Activated CD4-positive, CD25-positive, alpha-beta regulatory T cell treated with anti-CD3 and anti-CD28 coated beads, Interleukin-2, amount 50 U/mL, for 16 hours (primary cell): ENCODE measurements around the gene PNP.
"Not testable (repeated sequence)": the region's sequence is repeated elsewhere in the genome, so short reads cannot be mapped to it uniquely, and the experiment has no call there.

ENCODE experiments used
- DNase-seq: peaks from one replicate; pipeline ENCODE4 v3.0.0-alpha.2; 2020; ENCODE audit warnings: low read depth, low spot score

The PNP gene

DNA sequence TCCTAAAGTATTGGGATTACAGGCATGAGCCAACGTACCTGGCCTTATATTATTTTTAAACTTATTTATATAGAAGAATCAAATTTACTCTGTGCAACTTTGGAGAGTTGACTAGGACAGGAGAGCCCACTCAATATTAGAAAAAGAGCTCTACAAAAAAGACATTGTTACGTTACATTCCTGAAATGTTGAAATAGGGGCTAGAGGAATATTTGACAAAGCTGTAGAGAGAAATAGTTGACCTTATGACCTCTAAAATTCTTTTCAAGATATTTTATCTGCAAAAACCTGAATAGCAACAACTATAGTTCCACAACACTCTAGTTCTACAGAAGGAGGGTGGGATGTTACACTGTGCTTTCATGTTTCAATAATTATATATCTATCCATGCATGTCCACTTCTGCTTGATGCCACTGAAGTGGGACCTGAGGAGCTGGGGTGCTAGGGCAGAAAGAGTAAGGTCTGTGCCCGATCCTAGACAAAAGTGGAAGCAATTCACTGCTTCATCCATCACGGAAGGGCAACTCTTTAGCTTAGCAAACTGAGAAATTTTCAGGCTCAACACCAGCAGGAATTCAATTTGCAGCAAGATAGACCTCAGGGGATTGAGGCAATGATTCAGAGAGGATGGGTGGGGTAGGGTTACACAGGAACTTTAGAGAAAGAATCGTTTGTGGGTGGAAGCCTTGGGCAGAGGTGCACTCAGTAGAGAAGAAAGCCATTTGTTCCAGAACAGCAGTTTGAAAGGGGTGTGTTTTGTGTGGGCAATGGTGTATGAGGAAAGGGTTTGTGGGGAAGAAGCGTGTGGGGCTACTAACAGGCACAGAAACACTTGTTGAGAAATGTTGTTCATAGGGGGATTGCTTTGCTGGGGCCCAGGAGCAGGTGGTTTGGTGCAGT lies 20.1 kb downstream of the PNP start:
- DNase-seq: no peak

GRCh38 chr14:20490563-20490962 lies 21.4 kb downstream of the PNP start:
- no peak for DNase-seq

GRCh38 chr14:20492486-20492885 lies 23.3 kb downstream of the PNP start:
- DNase-seq: no peak

GRCh38 chr14:20493634-20494033 lies 24.4 kb downstream of the PNP start:
- no peak for DNase-seq

- DNase-seq: no peak
Observed at GRCh38 chr14:20494935-20495766, 25.9 kb downstream of the PNP start.

- DNase-seq: no peak
Observed at GRCh38 chr14:20498622-20499021, 29.4 kb downstream of the PNP start.

DNA sequence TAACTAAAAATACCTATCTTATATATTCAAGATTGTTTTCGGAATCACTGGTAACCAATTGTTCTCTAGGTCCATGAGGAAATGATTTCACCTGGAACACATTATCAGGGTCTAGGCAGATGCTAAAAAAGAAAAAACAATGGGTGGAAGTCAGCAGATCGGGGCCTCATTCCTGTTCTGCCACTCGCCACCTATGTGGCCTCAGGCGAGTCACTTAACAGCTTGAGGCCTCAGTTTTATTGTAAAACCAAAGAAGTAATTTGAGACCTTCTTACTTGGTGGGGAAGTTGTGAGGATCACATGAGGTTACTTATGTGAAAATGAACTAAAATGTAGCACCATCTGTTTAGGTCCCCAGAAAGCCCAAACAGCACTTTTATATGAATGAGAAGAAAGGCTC lies 29.9 kb downstream of the PNP start:
- DNase-seq: no peak

DNA sequence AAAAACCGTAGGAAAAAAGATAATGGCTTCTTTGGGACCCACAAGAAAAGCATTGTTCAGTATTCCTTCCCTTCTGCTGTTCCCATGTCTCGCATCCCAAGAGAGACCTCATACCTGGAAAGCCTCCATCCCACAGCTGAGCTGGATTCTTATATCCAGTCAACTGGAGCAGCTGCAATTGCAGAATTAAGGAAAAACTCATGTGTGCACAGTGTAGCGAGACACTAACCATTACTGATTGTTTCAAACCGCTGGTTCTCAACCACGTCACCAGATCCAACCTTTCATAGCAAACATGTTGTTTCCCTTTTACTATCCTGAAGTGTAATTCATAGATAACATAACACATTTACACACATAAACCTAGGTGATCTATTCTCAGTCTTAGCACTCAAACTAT lies 30.7 kb downstream of the PNP start:
- no peak for DNase-seq

- no peak for DNase-seq
Observed at GRCh38 chr14:20501346-20501745, 32.1 kb downstream of the PNP start.

GRCh38 chr14:20503898-20504297 lies 34.7 kb downstream of the PNP start:
- DNase-seq: no peak

- DNase-seq: not testable (repeated sequence)
Observed at GRCh38 chr14:20506276-20506675, 37.1 kb downstream of the PNP start.

GRCh38 chr14:20506752-20507151 lies 37.5 kb downstream of the PNP start:
- not testable (repeated sequence) for DNase-seq

- DNase-seq: not testable (repeated sequence)
Observed at GRCh38 chr14:20507537-20507936, 38.3 kb downstream of the PNP start.

DNA sequence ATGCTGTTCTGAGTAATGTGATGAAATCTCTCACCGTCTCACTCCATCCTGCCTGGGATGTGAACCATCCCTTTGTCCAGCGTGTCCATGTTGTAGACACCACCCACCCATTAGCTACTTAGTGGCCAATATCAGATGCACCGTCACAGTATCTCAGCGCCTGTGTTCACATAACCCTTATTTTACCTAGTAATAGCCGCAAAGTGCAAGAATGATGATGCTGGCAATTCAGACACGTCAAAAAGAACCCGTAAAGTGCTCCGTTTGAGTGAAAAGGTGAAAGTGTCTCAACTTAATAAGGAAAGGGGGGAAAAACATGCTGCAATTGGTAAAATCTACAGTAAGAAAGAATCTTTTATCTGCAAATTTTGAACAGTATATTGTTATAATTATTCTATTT lies 39.2 kb downstream of the PNP start:
- no peak for DNase-seq

DNA sequence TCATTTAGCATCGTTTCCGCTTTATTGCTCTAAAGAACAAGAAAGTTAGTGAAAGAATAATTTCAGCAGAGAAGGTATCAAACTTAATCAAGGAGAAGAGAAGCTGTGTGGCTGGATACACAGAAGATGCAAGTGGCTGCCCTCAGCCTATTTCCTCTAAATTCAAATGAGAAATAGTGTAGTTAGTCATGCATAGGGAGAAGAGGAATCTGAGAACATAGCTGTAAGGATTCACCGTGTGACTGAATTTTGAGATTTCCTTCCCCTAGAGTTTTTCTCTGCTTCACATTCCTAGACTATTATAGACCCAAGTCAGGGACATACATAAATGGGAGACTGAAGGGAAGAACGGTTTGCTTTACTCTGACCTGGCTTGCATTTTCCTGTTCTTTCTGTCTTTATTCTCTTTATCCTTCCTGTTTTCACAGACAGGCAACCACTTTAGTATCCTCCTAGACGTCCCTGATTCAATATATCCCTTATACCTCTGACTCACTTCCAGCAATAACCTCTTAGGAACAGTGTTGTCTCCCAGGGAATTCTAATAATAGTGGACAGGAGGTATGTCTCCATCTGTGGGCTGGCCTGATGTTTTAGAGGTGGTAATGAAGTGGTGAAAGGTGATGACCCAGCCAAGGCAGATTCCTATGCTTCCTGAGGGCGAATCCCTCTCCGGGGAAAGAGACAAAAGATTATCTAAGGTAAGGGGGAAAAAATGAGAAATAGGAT lies 43.1 kb downstream of the PNP start:
- no peak for DNase-seq

DNA sequence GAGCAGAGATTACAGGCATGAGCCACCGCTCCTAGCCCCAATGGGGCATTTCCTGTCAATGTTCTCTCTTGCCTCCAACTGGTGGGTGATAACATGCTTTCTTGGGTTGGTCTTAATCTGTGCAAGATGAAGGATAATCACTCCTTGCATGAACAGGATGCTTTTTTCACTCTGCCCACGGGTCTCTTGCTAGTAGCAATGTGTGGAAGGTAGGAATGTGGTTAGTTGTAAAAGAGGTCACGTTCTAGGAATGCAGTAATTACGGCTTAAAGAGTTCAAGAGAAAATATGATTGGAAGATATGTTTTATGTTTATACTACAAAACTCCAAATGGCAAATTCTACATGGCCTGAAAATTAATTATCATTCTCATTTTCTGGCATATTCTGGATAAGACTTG lies 46.6 kb downstream of the PNP start:
- DNase-seq: no peak

GRCh38 chr14:20516921-20517320 lies 47.7 kb downstream of the PNP start:
- DNase-seq: no peak

DNA sequence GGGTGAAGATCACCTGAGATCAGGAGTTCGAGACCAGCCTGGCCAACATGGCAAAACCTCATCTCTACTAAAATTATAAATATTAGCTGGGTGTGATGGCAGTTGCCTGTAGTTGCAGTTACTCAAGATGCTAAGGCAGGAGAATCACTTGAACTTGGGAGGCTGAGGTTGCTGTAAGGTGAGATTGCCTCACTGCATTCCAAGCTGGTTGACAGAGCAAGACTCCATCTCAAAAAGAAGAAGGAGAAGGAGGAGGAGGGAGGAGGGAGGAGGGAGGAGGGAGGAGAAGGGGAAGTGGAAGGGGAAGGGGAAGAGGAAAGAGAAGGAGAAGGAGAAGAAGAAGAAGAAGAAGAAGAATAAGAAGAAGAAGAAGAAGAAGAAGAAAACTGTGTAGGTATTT lies 53.1 kb downstream of the PNP start:
- no peak for DNase-seq

DNA sequence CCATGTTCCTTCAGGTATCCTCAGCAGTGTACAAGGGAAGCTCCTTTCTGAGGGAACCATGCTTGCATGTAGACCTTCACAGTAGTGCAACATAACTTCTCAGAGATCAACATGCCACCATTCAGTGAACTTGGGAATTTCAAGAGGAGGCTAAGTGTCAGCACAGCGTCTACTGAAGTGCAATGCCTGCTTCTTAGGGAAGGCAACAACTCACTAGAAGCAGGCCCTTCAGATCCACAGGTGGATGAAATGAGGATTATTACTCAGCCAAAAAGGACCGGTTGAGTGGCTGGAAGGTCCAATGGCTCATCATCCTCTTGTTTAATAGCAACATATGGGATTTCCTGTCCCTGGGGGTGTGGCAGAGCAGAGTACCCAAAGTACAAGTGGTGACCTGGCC lies 54.8 kb downstream of the PNP start:
- DNase-seq: no peak
